Astrocyte (in vitro differentiated cells and primary cell): ENCODE measurements around the gene SART3. TPM values are rescaled to one million over a fixed set of nuclear protein-coding genes. Genes with fewer than 3 reads are reported as not detected.
A peak's percentile ranks its signal among the peaks of the same experiment; 100 is the strongest.

Source experiments
- DNase-seq: peaks from one replicate; pipeline ENCODE4 v3.0.0-alpha.2; 2010; ENCODE audit warnings: low read depth
- FAIRE-seq: peaks from 2 replicates; lab custom pipeline; 2011; peaks lifted over from hg19 to GRCh38; lab: Jason Lieb, UNC
- H2AFZ ChIP-seq: 2 replicates; pipeline ENCODE4 v1.6.0; 2012; ENCODE audit warnings: low read depth, low read length, inconsistent platforms
- H3K27ac ChIP-seq: 2 replicates; pipeline ENCODE4 v1.5.1; 2011; ENCODE audit warnings: low read depth, low read length, inconsistent platforms
- H3K27me3 ChIP-seq: 2 replicates; pipeline ENCODE4 v1.6.0; 2011; ENCODE audit warnings: low read length, inconsistent platforms; ENCODE audit not compliant: insufficient read depth
- H3K36me3 ChIP-seq: 2 replicates; pipeline ENCODE4 v1.5.1; 2011; ENCODE audit warnings: low read length, inconsistent platforms; ENCODE audit not compliant: insufficient read depth
- H3K4me1 ChIP-seq: 2 replicates; pipeline ENCODE4 v1.5.1; 2011; ENCODE audit warnings: low read length, inconsistent platforms; ENCODE audit not compliant: insufficient read depth
- H3K4me2 ChIP-seq: 2 replicates; pipeline ENCODE4 v1.6.0; 2012; ENCODE audit warnings: low read length, inconsistent platforms
- H3K4me3 ChIP-seq: 2 replicates; pipeline ENCODE4 v1.5.1; 2011; ENCODE audit warnings: low read depth, mild to moderate bottlenecking, low read length, inconsistent platforms; ENCODE audit not compliant: insufficient read depth
- H3K79me2 ChIP-seq: 2 replicates; pipeline ENCODE4 v1.6.0; 2012; ENCODE audit warnings: mild to moderate bottlenecking, low read length, inconsistent platforms; ENCODE audit not compliant: insufficient read depth
- H3K9ac ChIP-seq: 2 replicates; pipeline ENCODE4 v1.6.0; 2012; ENCODE audit warnings: mild to moderate bottlenecking, low read length, inconsistent platforms
- H3K9me3 ChIP-seq: 2 replicates; pipeline ENCODE4 v1.5.1; 2012; ENCODE audit warnings: low read depth, mild to moderate bottlenecking, low read length, inconsistent platforms; ENCODE audit not compliant: insufficient read depth
- H4K20me1 ChIP-seq: 2 replicates; pipeline ENCODE4 v1.6.0; 2012; ENCODE audit warnings: low read length, inconsistent platforms; ENCODE audit not compliant: insufficient read depth
- H3K27ac Mint-ChIP-seq: one replicate; pipeline ENCODE4 v1.8.0; 2021; ENCODE audit warnings: mild to moderate bottlenecking, mixed read lengths; ENCODE audit not compliant: unreplicated experiment
- H3K27me3 Mint-ChIP-seq: one replicate; pipeline ENCODE4 v1.8.0; 2021; ENCODE audit warnings: low read depth, mixed read lengths; ENCODE audit not compliant: unreplicated experiment
- H3K36me3 Mint-ChIP-seq: one replicate; pipeline ENCODE4 v1.8.0; 2021; ENCODE audit warnings: low read depth, mixed read lengths; ENCODE audit not compliant: unreplicated experiment
- H3K4me1 Mint-ChIP-seq: one replicate; pipeline ENCODE4 v1.8.0; 2021; ENCODE audit warnings: low read depth, mixed read lengths; ENCODE audit not compliant: unreplicated experiment
- H3K4me3 Mint-ChIP-seq: one replicate; pipeline ENCODE4 v1.8.0; 2021; ENCODE audit warnings: mild to moderate bottlenecking, moderate library complexity, mixed read lengths; ENCODE audit not compliant: unreplicated experiment
- H3K9me3 Mint-ChIP-seq: one replicate; pipeline ENCODE4 v1.8.0; 2021; ENCODE audit warnings: mild to moderate bottlenecking, mixed read lengths; ENCODE audit not compliant: unreplicated experiment
- CTCF ChIP-seq: IDR thresholded peaks from 2 replicates; pipeline ENCODE4 v1.5.1; 2011; ENCODE audit warnings: low read depth, mild to moderate bottlenecking, inconsistent platforms, low read length, moderate library complexity; ENCODE audit not compliant: insufficient read depth
- EZH2 ChIP-seq: IDR thresholded peaks from 2 replicates; pipeline ENCODE4 v1.6.1; 2012; ENCODE audit warnings: mild to moderate bottlenecking, low read length, inconsistent platforms; ENCODE audit not compliant: insufficient read depth
- total RNA-seq: library from RNA; stranded (reverse); gene quantifications from 2 replicates; pipeline ENCODE4 v1.2.1, GENCODE V29; 2021

SART3 gene
- total RNA-seq, 1 donor from 2014 or later, result 48.4 TPM

GRCh38 chr12:108597559-108598471 is 36.8 kb upstream of the SART3 start, which contains the start of gene TMEM119:
TMEM119 (minus strand) TSS chr12:108598084; CDS start chr12:108592383, 5,701 bp downstream.
- Histone ChIP-seq H3K9ac (peak within 1 kb of the TSS; percentile 43), H3K9me3 (no peaks in the 10 kb centered on the region), H3K4me2 (peak within 1 kb of the TSS; percentile 81), H3K36me3 (no peaks in the 10 kb centered on the region), H3K27ac (no peak within 1 kb of the TSS), H3K4me1 (no peaks in the 10 kb centered on the region), H4K20me1 (peaks cover 7% of the 10 kb centered on the region), H3K27me3 (no peaks in the 10 kb centered on the region), H2AFZ (no peak within 1 kb of the TSS), H3K79me2 (no peaks in the 10 kb centered on the region), H3K4me3 (peak within 1 kb of the TSS; percentile 52)
- no peaks in the 10 kb centered on the region for H3K4me1 Mint-ChIP-seq
- TF ChIP-seq CTCF, result no peak
- no peaks in the 10 kb centered on the region for H3K9me3 Mint-ChIP-seq
- H3K4me3 Mint-ChIP-seq, result no peak within 1 kb of the TSS
- DNase-seq (no peak), FAIRE-seq (no peak)
- peaks cover 11% of the 10 kb centered on the region for H3K27me3 Mint-ChIP-seq
- H3K36me3 Mint-ChIP-seq, result no peaks in the 10 kb centered on the region
- no peak within 1 kb of the TSS for H3K27ac Mint-ChIP-seq

DNA sequence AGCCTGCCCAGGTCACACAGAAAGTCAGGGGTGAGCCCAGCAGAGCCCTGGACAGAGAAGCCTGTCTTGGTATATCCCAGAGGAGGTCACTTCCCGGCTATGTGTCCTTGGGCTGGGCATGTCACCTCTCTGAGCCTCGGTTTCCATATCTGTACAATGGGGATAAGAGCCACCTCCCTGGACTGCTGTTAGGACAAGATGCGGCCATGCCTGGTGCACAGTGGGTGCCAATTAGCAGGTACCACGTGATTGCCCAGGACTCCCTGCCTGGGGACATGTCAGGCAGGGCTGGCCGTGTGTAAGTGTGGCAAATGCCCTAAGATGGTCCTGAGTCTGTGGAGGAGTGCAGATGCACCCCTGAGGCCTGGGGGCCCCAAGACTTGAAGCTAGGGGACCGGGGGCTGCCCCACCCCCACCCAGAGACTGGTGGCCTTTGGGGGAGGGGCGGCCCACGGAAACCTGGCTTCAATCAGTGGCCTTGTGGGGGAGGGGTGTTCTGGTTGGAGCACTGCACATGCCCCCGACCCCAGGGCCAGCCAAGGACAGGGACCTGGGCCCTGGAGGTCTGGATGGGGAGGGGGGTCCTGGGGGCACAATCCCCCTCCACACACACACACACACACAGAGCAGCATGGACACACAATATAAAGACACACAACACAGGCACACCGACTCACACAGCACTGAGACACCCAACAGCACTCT is 36.0 kb upstream of the SART3 start:
- Mint-ChIP-seq H3K9me3 (no peaks in the 10 kb centered on the region), H3K27ac (no peak overlapping the region), H3K4me1 (no peaks in the 10 kb centered on the region), H3K36me3 (no peaks in the 10 kb centered on the region), H3K27me3 (peaks cover 11% of the 10 kb centered on the region), H3K4me3 (no peak overlapping the region)
- H3K27ac ChIP-seq, result no peak overlapping the region
- H2AFZ ChIP-seq, result no peak overlapping the region
- TF ChIP-seq CTCF (no peak), EZH2 (no peak)
- H3K9ac ChIP-seq, result peak overlapping the region; percentile 43
- H3K27me3 ChIP-seq, result no peaks in the 10 kb centered on the region
- H3K4me1 ChIP-seq, result no peaks in the 10 kb centered on the region
- no peaks in the 10 kb centered on the region for H3K79me2 ChIP-seq
- DNase-seq, result no peak
- H4K20me1 ChIP-seq, result peaks cover 7% of the 10 kb centered on the region
- H3K9me3 ChIP-seq, result no peaks in the 10 kb centered on the region
- H3K36me3 ChIP-seq, result no peaks in the 10 kb centered on the region
- no peak for FAIRE-seq
- H3K4me3 ChIP-seq, result peak overlapping the region; percentile 52
- peak overlapping the region; percentile 81 for H3K4me2 ChIP-seq
